ENCODE data around the gene AZU1. TPM values are rescaled to one million over a fixed set of nuclear protein-coding genes. Genes with fewer than 3 reads are reported as not detected.

Gene AZU1
- total RNA-seq, 1 experiment from 2014 or later, result not detected

GRCh38 chr19:854549-854948 lies 26.9 kb downstream of the AZU1 start:
- no peak for DNase-seq (ENCODE audit: low read depth)

GRCh38 chr19:855142-855541 lies 27.5 kb downstream of the AZU1 start:
- DNase-seq (ENCODE audit: low read depth), result no peak

DNA sequence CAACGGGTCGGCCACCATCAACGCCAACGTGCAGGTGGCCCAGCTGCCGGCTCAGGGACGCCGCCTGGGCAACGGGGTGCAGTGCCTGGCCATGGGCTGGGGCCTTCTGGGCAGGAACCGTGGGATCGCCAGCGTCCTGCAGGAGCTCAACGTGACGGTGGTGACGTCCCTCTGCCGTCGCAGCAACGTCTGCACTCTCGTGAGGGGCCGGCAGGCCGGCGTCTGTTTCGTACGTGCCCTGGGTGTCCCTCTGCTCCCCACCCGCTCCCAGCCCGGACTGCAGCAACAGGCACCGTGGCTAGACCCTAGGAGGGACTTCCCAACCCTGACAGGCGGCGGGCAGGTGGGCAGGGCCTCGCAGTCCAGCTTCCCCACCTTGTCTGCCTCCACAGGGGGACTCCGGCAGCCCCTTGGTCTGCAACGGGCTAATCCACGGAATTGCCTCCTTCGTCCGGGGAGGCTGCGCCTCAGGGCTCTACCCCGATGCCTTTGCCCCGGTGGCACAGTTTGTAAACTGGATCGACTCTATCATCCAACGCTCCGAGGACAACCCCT lies 28.0 kb downstream of the AZU1 start:
- DNase-seq (ENCODE audit: low read depth), result no peak

- no peak for DNase-seq (ENCODE audit: low read depth)
Observed at GRCh38 chr19:858284-858683, 30.6 kb downstream of the AZU1 start.

- no peak for DNase-seq (ENCODE audit: low read depth)
Observed at GRCh38 chr19:858868-859843, 31.5 kb downstream of the AZU1 start, which contains the start of gene CFD. TSS of gene CFD (plus strand) at chr19:859664. CDS start at chr19:859690, 26 bp downstream.

DNA sequence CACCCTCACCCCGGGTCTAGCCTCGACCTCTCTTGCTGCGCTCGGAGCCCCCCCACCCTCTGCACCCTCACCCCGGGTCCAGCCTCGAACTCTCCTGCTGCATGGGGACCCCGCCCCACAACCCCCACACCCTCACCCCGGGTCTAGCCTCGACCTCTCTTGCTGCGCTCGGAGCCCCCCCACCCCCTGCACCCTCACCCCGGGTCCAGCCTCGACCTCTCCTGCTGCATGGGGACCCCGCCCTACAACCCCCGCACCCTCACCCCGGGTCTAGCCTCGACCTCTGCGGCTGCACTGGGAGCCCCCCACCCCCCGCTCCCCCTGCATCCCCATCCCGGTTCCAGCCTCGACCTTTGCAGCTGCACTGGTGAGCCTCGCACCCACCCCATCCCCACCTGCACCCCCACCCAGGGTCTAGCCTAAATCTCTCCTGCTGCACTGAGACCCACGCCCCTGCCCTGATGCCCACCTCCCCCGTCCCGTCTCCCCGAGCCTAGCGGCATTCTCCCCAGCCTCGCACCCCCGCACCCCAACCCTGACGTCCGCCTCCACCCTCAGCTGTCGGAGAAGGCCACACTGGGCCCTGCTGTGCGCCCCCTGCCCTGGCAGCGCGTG lies 33.6 kb downstream of the AZU1 start:
- DNase-seq (ENCODE audit: low read depth), result no peak

GRCh38 chr19:861756-862580 lies 34.3 kb downstream of the AZU1 start:
- no peak for DNase-seq (ENCODE audit: low read depth)

- no peak for DNase-seq (ENCODE audit: low read depth)
Observed at GRCh38 chr19:862581-863314, 35.1 kb downstream of the AZU1 start.

GRCh38 chr19:863315-863620 lies 35.6 kb downstream of the AZU1 start:
- DNase-seq (ENCODE audit: low read depth), result no peak

DNA sequence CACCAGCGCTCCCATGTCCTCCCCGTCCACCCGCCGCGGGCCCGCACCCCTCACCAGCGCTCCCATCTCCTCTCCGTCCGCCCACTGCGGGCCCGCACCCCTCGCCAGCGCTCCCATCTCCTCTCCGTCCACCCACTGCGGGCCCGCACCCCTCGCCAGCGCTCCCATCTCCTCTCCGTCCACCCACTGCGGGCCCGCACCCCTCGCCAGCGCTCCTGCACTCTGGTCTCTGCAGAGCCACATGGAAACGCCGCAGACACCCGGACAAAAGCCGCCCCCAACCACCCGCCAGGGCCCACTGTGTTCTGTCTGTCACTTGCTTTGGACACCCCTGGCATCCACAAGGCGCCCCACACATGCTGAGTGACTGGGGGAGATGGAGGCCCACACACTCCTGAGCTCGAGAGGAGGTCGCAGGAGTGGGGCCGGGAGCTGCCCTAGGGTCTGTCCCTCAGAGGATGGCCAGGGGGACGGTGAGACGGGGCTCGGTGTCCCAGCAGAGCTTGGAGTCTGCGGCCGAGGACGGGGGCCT lies 39.2 kb downstream of the AZU1 start:
- DNase-seq (ENCODE audit: low read depth), result no peak

- no peak for DNase-seq (ENCODE audit: low read depth)
Observed at GRCh38 chr19:867301-867793, 39.7 kb downstream of the AZU1 start.

DNA sequence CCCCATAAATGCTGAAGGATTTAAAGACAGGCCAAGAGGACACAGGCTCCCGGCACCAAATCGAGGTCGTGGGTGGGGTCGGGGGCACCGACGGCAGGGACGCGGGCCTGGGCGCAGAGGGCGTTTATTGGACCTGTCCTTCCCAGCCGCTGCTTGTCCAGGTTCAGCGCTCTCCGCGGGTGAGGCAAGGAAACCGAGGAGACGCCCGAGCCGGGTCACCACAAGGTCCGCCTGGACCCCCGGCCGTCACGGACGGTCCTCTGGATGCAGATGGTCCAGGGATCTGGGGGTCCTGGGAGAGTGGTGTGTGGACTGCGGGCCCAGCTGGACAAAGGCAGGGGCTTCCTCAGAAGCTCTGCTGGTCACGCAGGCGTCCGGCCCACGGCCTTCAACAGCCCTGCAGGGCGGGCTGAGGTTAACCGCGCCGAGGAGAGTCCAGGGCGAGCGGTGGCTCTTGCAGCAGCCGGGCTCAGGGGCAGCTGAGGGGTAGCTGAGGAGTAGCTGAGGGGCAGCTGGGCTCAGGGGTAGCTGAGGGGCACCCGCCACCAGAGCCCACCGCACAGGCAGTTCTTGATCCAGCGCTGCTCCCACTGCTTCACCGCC lies 40.3 kb downstream of the AZU1 start:
- DNase-seq (ENCODE audit: low read depth), result no peak

DNA sequence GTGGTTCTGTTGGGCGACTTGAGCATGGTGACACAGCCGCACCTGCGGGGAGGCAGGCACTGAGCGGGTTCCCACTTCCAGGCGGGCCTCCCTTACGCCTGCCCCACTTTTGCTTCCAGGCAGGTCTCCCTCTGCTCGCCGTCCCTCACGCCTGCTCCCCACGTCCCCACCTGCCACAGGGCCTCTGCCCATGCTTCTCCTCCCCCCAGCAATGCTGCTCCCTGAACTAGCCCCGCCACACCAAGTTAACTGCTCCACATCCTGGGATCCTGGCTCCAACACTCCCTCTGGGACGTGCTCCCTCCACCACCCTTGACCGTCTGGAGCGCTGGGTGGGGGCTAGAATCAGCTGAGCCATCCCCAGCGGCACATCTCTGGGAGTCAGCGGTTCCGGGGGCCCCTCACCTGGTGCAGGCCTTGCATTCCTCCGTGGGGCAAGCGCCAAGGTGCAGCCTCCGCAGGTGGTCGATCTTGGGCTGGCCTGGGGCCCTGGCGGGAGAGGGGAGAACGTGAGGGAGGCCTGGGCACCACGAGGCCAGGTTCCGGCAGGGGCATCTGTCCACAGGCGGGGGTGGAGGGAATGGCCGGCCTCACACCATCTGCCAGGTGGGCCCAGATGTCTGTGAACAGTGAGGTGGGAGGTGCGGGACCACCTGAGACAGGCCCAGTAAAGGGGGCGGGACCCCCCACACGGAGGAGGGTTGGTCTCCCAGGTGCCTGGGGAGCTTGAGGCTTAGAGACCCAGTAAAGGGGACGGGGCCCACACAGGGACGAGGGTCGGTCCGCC lies 41.0 kb downstream of the AZU1 start:
- DNase-seq (ENCODE audit: low read depth), result no peak

GRCh38 chr19:869245-870177 lies 41.9 kb downstream of the AZU1 start:
- DNase-seq (ENCODE audit: low read depth), result peak; percentile 85

- no peak for DNase-seq (ENCODE audit: low read depth)
Observed at GRCh38 chr19:870314-870713, 42.7 kb downstream of the AZU1 start.

DNA sequence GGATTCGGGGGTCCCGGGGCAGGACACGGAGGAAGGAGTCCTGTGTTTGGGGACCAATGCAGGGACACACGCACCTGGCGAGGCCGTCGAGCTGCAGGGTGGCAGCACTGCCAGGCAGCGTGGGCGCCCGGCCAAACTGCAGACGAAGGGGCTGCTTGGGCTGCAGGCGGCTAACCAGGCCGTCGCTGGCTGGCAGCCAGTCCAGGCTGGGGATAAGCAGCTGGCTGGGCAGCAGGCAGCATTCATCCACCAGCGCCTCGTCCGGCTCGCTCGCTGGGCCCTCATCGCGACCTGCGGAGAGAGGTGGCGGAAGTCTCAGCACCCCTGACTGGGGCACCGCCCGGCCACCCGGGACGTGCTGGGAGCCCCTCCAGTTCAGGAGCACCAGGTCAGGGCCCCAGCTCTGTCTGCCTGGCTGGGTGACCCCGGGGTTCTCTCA lies 43.3 kb downstream of the AZU1 start:
- no peak for DNase-seq (ENCODE audit: low read depth)

- no peak for DNase-seq (ENCODE audit: low read depth)
Observed at GRCh38 chr19:871446-872265, 44.0 kb downstream of the AZU1 start.
